Tibial nerve (tissue), 4 donors: ENCODE measurements around the gene AUTS2. TPM values are rescaled to one million over a fixed set of nuclear protein-coding genes. Genes with fewer than 3 reads are reported as not detected.

ENCODE experiments used
- DNase-seq, 2 donors: peaks; one replicate each; pipeline ENCODE4 v3.0.0-alpha.2; 2019; ENCODE audit warnings: low spot score in 2 of 2
- H3K27ac ChIP-seq, 4 donors: fragments of 200-600 bp; sonication (generic) in 3 of 4; one replicate each; pipeline ENCODE4 v1.5.1; 2017 to 2019; ENCODE audit warnings: mild to moderate bottlenecking in 1 of 4
- H3K27me3 ChIP-seq, 2 donors: fragments of 200-600 bp; sonication (generic) in 1 of 2; one replicate each; pipeline versions ENCODE4 v1.5.1 to v1.6.0; 2017 to 2019
- H3K36me3 ChIP-seq, 3 donors: fragments of 200-600 bp; sonication (generic); one replicate each; pipeline ENCODE4 v1.5.1; 2018 to 2019
- H3K4me1 ChIP-seq, 4 donors: fragments of 200-600 bp; sonication (generic) in 3 of 4; one replicate each; pipeline ENCODE4 v1.5.1; 2017 to 2019
- H3K4me3 ChIP-seq, 4 donors: fragments of 200-600 bp; sonication (generic) in 3 of 4; one replicate each; pipeline ENCODE4 v1.5.1; 2017 to 2019; ENCODE audit warnings: mild to moderate bottlenecking in 1 of 4, moderate library complexity in 1 of 4
- H3K9me3 ChIP-seq, 4 donors: fragments of 200-600 bp; sonication (generic) in 3 of 4; one replicate each; pipeline ENCODE4 v1.5.1; 2017 to 2019
- EP300 ChIP-seq, 2 donors: sonication (generic); formaldehyde crosslinking; IDR thresholded peaks; one replicate each; pipeline ENCODE4 v1.6.1; 2017; ENCODE audit warnings: antibody characterized with exemption in 2 of 2, mild to moderate bottlenecking in 1 of 2
- POLR2A ChIP-seq, 2 donors: fragments of 450-650 bp; IDR thresholded peaks; one replicate each; pipeline ENCODE4 v1.6.1; 2017; ENCODE audit warnings: antibody characterized with exemption in 2 of 2, mild to moderate bottlenecking in 2 of 2, moderate library complexity in 2 of 2
- WGBS, 2 donors: methylation state at CpG; one replicate each; pipeline ENCODE4 v1.1.5; 2018; 5-methylcytosine and 5-hydroxymethylcytosine counted together
- total RNA-seq, 4 donors: library from RNA; depleted of rRNA; stranded (reverse); fragments of >200 nt; gene quantifications; one replicate each; pipeline ENCODE4 v1.1.0, GENCODE V29; 2016
- TF ChIP-seq, protein P1 (sequence below), 5 experiments: fragments of 200-600 bp in 3 of 5; fragments of 450-650 bp in 2 of 5; sonication (generic) in 3 of 5; IDR thresholded peaks; one replicate each; pipeline ENCODE4 v1.5.1; 2016 to 2019; ENCODE audit warnings: antibody characterized with exemption in 5 of 5, mild to moderate bottlenecking in 3 of 5, moderate library complexity in 2 of 5

The AUTS2 gene
- total RNA-seq, 4 donors from 2014 or later, result 56.6 to 87.9 (median 71.6) TPM

DNA sequence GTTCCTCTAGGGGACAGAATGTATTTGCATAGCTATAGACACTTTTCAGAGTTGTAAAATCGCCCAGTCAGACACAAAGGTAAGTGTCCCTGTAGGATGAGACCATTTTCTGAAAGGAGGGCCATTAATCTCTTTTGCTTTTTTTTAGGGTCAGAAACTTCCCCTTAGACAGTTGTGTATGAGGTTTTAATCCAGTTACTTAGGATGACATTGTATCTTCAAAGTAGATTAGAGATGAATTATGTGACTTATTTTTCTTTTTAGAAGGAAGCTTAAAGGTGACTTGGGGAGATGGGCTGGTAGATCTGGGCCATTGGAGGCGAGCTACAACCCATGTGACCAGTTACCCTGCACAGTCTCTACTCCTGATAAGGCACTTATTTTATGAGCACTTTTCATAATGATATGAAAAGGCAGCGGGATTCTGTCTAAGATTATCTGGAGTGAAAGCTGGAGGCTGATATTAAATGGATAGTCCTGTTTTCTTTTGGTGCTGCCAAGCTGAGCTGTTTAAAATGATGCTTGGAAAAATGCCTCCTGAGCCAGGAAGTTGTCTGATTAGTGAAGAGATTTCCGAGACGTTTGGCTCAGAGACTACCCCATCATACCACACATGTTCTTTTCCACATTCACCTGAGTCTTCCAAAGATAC is 264.3 kb downstream of the AUTS2 start:
- no peak for DNase-seq
- peaks cover 0 to 3% (median 0%) of the 10 kb centered on the region in 4 donors for H3K4me1 ChIP-seq
- no peak overlapping the region for H3K4me3 ChIP-seq
- TF ChIP-seq, protein P1, sequence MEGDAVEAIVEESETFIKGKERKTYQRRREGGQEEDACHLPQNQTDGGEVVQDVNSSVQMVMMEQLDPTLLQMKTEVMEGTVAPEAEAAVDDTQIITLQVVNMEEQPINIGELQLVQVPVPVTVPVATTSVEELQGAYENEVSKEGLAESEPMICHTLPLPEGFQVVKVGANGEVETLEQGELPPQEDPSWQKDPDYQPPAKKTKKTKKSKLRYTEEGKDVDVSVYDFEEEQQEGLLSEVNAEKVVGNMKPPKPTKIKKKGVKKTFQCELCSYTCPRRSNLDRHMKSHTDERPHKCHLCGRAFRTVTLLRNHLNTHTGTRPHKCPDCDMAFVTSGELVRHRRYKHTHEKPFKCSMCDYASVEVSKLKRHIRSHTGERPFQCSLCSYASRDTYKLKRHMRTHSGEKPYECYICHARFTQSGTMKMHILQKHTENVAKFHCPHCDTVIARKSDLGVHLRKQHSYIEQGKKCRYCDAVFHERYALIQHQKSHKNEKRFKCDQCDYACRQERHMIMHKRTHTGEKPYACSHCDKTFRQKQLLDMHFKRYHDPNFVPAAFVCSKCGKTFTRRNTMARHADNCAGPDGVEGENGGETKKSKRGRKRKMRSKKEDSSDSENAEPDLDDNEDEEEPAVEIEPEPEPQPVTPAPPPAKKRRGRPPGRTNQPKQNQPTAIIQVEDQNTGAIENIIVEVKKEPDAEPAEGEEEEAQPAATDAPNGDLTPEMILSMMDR (IDR thresholded peaks at IDR 0.05), result no peak
- H3K9me3 ChIP-seq, result no peaks in the 10 kb centered on the region
- no peaks in the 10 kb centered on the region for H3K27me3 ChIP-seq
- H3K27ac ChIP-seq, result no peak overlapping the region
- 58 to 72% methylated on average over 5 of the region's 5 CpGs for WGBS, 2 donors
- H3K36me3 ChIP-seq, result no peaks in the 10 kb centered on the region

DNA sequence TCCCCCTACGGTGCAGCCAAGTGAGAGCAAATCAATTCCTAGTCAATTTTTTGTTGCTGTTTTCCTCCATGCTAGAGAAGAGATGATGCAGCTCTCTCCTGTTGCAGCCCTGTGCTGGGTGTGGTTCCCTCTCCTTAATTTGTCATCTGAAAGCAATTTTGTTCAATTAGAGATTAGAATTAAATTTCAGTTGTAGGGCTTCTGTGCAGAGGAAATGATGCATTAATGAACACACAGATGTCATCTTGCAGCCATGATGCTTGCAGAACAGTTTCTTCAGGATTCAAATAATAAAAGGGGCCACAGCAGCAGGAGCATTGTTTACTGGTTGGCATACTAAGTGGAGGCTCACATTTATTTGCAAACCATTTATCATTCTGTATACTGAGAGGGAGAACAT is 266.0 kb downstream of the AUTS2 start:
- no peak overlapping the region for H3K27ac ChIP-seq
- H3K27me3 ChIP-seq, result no peaks in the 10 kb centered on the region
- WGBS, 2 donors, result 75 to 80% methylated on average over 1 of the region's 1 CpG
- no peak overlapping the region for H3K4me3 ChIP-seq
- TF ChIP-seq POLR2A (IDR thresholded peaks at IDR 0.05) (no peak), EP300 (IDR thresholded peaks at IDR 0.05) (no peak)
- TF ChIP-seq, protein P1 (IDR thresholded peaks at IDR 0.05), result no peak
- H3K4me1 ChIP-seq, result peaks cover 0 to 3% (median 0%) of the 10 kb centered on the region in 4 donors
- H3K36me3 ChIP-seq, result no peaks in the 10 kb centered on the region
- no peaks in the 10 kb centered on the region for H3K9me3 ChIP-seq
- DNase-seq, result no peak

DNA sequence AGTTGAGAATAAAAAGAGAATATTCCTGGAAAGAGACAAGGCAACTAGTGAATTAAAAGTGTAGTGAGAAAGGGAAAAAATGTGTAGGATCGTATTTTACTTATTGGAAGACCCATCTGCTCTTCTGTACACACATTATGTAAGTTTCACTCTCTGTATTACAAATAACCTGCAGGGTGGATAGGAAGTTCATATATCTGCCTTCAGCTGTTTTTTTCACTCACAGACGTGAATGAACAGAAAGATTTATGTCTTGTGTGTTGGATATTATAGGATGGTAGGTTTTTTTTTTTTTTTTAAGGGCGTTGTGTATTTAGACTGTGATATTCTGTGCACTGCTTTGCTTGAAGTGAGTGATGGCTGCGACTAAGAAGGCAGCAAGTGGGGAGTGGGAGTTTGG is 266.5 kb downstream of the AUTS2 start:
- Histone ChIP-seq H3K27ac (no peak overlapping the region), H3K9me3 (no peaks in the 10 kb centered on the region), H3K27me3 (no peaks in the 10 kb centered on the region), H3K4me1 (peaks cover 0 to 3% (median 0%) of the 10 kb centered on the region in 4 donors), H3K36me3 (no peaks in the 10 kb centered on the region), H3K4me3 (no peak overlapping the region)
- TF ChIP-seq EP300 (IDR thresholded peaks at IDR 0.05) (no peak), POLR2A (IDR thresholded peaks at IDR 0.05) (no peak)
- TF ChIP-seq, protein P1 (IDR thresholded peaks at IDR 0.05), result no peak
- 72 to 77% methylated on average over 4 of the region's 4 CpGs for WGBS, 2 donors
- DNase-seq, result no peak

DNA sequence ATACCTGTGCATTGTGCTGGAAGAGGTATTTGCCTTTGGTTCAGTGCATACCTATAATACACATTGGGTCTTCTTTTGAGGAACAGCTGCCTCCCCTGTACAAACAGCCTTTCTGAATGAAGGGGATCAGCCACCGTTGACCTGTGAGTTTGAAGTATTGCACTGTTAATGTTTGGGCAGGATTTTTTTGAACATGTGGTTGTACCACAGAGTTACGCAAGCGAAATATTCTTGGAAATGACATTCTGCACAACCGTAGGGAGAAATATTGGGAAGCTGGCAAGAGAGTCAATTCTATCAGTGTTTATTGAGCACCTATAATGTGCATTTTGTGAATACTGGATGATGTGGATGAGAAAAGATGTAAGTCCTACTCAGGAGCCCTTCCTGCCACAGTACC is 270.6 kb downstream of the AUTS2 start:
- Histone ChIP-seq H3K27ac (no peak overlapping the region), H3K4me3 (no peak overlapping the region), H3K36me3 (no peaks in the 10 kb centered on the region), H3K4me1 (peaks cover 0 to 15% (median 4%) of the 10 kb centered on the region in 4 donors), H3K9me3 (no peaks in the 10 kb centered on the region), H3K27me3 (no peaks in the 10 kb centered on the region)
- TF ChIP-seq, protein P1 (IDR thresholded peaks at IDR 0.05), result no peak
- no peak for TF ChIP-seq POLR2A (IDR thresholded peaks at IDR 0.05)
- no peak for TF ChIP-seq EP300 (IDR thresholded peaks at IDR 0.05)
- WGBS, 2 donors, result 85 to 93% methylated on average over 4 of the region's 4 CpGs
- DNase-seq, result no peak

DNA sequence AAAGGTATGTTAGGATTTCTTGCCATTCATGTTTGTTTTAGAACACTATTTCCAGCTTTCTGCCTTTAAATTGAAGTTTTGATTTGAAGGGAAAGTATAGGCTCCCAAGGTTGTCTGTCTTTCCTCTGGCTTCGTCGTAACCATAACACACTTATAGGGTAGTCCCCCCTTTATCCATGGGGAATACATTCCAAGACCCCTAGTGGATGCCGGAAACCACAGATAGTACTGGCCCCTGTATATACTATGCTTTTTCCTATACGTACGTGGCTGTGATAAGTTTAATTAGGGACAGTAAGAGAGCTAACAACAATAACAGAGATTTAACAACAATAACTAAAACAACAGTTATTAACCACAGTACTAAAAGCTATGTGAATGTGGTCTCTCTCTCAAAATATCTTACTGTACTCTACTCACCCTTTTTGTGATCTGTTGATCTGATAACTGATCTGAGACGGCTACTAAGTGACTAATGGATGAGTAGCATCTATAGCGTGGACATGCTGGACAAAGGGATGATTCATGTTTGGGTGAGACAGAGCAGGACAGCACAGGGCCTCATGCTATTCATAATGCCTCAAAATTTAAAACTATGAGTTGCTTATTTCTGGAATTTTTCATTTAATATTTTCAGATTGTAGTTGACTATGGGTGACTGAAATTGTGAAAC is 273.1 kb downstream of the AUTS2 start:
- H3K27ac ChIP-seq, result no peak overlapping the region
- TF ChIP-seq POLR2A (IDR thresholded peaks at IDR 0.05), result no peak
- no peak for TF ChIP-seq EP300 (IDR thresholded peaks at IDR 0.05)
- TF ChIP-seq, protein P1 (IDR thresholded peaks at IDR 0.05), result no peak
- WGBS, 2 donors, result 78 to 82% methylated on average over 7 of the region's 7 CpGs

More for the DNA sequence above, 273.1 kb downstream of the AUTS2 start:
- no peaks in the 10 kb centered on the region for H3K27me3 ChIP-seq
- no peak overlapping the region for H3K4me3 ChIP-seq
- DNase-seq, result no peak
- H3K4me1 ChIP-seq, result peaks cover 0 to 12% (median 4%) of the 10 kb centered on the region in 4 donors
- H3K36me3 ChIP-seq, result no peaks in the 10 kb centered on the region
- H3K9me3 ChIP-seq, result no peaks in the 10 kb centered on the region
